NCI-H2196 treated with DMSO at 0.1 percent for 48 hours (cell line): ENCODE measurements around the gene SH3D19.

ENCODE experiments used
- DNase-seq: peaks from one replicate; lab custom pipeline; 2025; ENCODE audit not compliant: unreplicated experiment; lab: John Stamatoyannopoulos, UW

Gene SH3D19, protein sequence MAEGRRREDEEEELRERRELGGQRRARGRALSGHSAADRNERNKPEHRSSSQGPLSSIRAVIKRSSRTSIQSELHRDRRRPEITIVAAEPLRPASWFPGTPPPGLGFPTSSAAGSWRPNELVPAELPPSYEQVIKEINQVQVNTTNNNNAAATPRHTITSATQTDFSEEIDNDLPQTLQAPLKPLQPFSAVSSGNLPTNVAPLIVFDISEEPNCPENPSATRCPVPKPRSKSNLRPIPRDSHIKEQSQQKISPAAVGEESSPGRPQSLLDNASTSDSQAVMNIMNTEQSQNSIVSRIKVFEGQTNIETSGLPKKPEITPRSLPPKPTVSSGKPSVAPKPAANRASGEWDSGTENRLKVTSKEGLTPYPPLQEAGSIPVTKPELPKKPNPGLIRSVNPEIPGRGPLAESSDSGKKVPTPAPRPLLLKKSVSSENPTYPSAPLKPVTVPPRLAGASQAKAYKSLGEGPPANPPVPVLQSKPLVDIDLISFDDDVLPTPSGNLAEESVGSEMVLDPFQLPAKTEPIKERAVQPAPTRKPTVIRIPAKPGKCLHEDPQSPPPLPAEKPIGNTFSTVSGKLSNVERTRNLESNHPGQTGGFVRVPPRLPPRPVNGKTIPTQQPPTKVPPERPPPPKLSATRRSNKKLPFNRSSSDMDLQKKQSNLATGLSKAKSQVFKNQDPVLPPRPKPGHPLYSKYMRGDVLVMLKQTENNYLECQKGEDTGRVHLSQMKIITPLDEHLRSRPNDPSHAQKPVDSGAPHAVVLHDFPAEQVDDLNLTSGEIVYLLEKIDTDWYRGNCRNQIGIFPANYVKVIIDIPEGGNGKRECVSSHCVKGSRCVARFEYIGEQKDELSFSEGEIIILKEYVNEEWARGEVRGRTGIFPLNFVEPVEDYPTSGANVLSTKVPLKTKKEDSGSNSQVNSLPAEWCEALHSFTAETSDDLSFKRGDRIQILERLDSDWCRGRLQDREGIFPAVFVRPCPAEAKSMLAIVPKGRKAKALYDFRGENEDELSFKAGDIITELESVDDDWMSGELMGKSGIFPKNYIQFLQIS

DNA sequence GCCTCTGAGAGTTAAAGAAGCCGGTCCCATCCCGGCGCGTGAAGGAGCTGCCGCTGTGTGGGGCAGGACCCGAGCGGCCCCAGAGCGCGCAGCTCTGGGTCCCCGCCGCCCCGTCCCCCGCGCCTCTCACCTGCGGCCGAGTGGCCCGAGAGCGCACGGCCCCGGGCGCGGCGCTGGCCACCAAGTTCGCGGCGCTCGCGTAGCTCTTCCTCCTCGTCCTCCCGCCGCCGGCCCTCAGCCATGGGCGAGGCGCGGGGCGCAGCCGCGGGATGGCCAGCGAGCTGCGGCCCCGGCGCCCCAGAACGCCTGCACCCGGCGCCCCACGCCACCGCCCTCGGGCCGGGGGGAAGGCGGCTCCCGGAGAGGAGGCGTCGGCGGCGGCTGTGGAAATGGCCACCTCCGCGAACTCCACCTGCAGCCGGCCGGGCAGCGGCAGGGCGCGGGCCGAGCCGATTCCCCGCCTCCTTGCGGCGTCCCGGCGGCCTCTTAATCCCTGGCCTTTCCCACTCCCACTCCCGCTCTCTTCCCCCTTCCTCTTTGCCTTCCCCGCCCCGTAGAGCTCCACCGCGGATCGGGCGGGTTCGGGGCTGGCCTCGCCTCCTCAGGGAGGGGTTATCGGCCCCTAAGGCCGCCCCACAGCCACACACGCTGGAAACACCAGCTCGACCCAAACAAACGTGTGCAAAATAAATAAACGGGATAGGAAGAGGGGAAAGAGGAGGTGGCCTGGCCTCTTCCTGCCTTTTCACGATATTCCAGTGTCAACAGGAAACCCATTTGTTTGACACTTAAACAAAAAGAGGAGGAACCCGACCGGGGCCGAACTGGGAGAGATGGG lies at the start of gene SH3D19:
SH3D19 (minus strand) TSS at position 495 of the 838 bp plus-strand sequence; CDS start at position 242, 253 bp downstream.
- peak; percentile 2 for DNase-seq

DNA sequence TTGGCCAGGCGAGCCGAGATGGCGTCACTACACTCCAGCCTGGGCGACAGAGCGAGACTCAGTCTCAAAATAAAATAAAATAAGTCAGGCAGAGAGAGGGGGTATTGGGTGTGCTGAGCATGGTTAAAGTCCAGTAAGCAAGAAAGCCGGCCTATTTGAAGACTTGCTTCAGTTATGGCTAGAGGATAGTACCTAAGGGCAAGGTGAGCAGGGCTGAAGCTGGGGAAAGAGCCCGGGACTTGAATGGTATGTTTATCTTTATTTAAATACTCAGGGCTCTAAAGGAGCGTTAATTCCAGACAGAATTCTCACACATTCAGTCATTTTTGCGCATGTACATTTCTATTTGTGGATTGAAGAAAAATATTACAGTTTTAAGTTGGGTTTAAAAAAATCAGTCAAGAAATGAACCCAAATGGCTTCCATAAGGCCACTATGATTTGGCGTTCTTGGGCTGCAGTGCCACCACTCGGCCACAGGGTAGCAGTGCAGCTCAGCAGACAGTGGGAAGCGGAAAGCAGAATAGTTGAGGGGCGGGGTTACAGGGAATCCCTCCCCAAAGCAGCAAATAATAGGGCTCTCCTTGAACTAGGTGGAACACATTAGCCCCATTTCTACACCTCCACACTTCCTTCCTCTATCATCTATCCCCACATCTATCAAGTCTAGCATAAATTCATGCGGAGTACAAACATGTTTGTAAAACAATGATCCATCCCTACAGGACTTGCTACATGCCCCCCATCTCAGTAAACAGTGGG lies 37.2 kb upstream of the SH3D19 start:
- peak; percentile 3 for DNase-seq

DNA sequence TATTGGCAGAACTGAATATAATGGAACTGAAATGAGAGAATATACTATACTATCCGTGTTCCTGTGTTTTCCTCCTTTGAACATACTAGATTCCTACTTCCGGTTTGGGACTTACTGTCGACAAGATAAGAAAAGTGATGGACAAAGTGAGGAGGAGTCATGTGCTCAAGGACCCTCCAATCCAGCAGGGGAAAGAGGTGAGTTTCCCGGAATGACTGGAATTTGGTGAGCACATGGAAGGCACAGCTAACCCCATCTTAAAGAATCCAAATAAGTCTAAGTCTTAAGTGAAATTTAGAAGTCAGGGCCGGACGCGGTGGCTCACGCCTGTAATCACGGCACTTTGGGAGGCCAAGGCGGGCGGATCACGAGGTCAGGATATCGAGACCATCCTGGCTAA lies 36.6 kb upstream of the SH3D19 start:
- no peak for DNase-seq

DNA sequence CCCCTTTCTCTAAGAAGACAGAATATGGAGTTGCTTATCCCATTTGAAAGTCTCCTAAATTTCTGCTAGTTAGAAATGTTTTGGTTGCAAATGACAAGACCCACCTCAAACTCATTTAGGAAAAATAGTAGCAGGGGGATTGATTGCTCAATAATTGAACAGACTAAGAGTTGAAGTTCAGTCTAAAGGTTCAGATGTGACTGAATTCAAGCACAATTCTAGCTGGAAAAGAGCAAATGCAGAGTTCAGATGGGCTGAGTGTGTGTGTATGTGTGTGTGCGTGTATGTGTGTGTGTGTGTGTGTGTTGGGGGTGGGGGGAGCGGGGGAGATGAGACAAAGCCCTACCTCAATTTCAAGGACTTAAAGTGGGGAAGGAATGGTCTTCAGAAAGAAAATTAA lies 35.7 kb upstream of the SH3D19 start:
- no peak for DNase-seq

DNA sequence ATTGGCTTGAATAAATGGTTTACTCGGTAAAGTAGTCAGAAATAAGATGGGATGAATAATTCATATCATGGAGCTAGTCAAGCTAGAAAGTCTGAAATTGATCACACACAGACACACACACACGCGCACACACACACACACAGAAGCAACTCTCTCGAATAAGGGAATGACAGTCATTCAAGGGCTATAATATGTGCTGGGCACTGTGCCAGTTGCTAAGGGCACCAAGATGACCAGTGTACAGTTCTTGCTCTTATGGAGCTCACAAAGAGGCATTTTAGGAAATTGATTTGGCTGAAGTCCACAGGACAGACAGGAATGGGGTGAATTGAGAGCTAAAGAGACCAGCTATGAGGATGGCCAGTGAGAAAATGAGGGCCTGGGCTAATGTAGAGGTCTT lies 34.2 kb upstream of the SH3D19 start:
- DNase-seq, result no peak

DNA sequence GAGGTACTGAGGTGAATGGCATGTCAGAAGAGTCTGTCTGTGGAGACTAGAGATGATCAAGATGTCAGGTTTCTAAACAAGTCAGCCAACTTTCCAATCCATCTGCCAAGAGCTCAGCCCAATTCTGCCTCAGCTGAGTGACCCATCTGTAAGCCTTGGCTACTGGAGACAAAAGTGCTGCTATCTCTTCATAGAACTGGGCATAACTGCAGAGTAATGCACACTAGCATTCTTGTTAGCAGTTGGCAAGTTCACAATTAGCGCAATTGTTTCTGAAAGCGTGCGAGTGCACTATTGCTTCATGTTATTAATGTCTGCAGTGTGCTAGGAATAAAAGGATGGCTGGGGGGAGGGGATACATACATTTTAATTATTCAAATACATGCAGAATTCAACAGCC lies 32.9 kb upstream of the SH3D19 start:
- no peak for DNase-seq

DNA sequence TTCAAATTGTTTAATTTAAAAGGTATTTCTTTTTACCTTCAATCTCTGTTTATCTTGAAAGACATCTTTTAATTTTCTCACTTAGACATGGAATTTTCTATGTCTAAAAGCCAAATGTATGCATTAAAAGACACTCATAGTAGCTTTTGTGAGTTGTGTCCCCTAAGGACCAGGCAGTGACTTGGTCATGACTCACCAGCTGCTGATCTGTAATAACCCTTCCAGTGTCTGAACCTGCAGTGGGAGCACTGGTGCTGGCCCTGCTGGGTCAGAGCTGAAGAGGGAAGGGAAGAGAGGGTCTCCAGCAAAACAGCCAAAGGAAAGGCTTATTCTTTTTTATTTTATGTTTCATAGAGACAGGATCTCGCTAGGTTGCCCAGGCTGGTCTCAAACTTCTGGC lies 31.1 kb upstream of the SH3D19 start:
- DNase-seq, result no peak

DNA sequence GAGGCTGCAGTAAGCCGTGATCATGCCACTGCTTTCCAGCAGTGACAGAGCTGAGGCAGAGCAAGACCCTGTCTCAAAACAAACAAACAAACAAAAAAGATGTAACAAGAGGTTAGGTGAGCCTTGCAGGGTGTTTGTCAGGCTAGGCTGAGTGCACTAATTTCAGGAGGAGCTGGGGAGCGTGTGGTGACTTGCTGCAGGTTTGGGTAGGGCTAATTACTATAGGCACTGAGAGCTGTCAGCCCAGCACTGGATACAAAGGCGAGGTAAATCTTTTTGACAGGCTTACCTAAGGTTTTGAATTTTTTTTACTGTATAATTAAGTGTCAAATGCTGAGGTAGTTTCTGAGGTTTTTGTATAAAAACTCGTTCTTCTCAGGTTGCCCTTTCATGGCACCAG lies 29.8 kb upstream of the SH3D19 start:
- no peak for DNase-seq

DNA sequence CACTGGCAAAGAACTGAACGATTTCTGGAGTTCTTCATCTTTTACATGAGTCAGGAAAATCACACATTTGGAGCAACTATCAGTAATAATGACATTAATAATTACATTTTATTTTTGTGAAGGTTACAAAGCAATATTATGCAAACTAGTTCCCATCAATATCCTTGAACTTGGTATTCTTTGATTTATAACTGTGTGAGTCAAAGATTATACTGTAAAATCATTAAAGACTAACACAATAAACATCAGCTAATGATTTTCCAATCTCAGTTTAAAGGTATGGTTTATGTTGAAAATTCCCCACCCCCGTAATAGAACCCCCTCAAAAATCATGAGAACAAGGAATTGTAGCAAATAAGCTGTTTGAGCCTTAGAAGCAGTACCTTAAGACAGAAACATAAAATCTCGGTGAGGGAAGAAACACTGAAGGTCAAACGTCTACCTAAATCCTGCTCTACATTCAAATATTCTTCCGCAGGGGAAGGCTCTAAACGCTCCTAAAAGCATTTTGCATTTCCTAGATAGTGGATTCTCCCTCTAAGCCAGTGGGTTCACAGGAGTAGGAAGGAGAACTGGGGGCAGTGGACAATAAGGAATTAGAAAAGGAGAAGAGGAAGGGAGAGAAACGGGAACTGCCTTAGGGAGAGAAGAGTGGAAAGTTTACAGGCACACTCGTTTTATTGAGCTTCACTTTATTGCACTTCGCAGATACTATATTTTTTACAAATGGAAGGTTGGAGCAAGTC lies 22.3 kb upstream of the SH3D19 start:
- DNase-seq, result no peak

DNA sequence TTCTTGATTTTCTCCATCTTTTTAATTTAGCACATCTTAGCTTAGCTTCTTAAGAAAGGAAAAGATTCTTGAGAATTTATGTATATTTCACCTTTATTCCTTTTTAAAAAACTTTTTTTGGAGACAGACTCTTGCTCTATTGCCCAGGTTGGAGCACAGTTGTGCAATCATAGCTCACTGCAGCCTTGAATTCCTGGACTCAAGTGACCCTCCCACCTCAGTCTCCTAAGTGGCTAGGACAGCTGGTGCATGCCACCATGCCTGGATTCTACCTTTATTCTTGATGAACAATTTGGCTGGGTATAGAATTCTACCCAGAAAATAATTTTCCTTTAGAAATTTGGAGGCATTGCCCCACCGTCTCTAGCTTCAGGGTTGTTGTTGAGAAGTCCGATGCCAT lies 19.5 kb upstream of the SH3D19 start:
- DNase-seq, result no peak

DNA sequence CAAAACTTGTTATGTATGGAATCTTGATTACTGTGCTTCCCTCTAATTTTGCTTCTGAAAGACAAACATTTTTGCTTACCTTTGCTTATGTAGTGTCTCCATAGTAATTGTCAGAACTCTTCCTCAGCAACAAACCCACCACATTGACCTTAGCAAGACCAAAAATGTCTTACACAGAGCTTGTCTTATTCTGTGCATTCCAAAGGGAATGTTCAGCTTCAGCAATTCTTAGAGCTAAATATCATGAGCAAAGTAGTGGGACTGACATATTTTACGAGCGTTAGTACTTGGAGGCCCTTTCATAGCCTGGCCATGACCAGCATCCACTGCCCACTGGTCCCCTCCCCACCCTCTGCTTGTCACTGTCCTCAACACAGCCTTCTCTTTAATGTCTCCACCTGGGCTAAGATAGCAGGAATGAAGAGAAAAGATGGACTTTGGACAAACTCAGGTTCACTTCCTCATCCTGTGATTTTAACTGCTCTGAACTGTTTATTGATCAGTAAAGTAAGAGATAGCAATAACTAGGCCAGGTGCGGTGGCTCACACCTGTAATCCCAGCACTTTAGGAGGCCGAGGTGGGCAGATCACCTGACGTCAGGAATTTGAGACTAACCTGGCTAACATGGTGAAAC lies 15.5 kb upstream of the SH3D19 start:
- no peak for DNase-seq

DNA sequence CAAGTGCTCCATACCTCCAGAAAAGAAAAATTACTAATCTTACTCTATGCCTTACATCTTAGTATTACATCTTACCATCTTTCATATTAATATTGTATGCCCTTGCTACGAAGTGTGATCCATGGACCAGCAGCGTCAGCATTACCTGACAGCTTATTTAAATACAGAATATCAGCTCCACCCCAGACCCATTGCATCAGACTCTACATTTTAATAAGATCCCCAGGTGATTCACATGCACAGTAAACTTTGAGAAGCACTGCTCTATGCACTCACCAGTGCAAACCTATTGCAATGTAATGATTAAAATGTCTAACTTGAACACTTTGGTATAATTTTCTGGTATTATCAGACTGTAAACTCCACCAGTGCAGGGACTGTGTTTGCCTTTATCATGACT lies 14.1 kb upstream of the SH3D19 start:
- no peak for DNase-seq

DNA sequence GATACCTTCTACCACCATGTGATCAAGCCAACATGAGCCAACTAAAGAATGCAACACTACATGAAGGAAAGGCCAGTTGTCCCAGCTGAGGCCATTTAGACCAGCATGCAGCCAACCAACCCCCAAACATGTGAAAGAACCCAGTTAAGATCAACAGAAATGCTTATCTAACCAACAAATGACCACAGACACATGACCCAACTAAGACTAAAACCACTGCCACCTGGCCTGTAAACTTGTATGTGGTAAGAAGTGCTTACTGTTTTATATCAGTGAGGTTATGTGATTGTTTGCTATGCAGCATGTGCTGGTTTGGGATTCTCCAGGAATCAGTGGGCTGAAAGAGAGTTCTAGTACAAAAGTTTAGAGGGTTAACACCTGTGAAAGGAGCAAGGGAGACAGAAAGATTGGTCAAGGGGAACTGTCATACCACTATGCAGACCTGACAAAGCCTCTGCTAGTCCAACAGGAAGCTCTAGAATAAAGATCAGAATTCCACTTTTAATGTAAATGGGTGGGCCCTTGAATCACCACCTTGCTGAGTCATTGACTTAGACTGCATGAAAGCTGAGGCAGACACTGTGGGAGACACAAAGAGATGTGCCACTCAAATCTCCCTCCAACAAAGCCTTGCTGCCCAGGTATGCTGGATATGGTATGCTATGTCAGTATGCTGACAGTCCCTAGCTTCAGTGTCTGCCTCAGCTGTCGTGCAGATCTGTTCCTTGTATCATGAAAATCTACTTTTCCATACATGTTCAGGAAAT lies 6.1 kb upstream of the SH3D19 start:
- DNase-seq, result no peak

DNA sequence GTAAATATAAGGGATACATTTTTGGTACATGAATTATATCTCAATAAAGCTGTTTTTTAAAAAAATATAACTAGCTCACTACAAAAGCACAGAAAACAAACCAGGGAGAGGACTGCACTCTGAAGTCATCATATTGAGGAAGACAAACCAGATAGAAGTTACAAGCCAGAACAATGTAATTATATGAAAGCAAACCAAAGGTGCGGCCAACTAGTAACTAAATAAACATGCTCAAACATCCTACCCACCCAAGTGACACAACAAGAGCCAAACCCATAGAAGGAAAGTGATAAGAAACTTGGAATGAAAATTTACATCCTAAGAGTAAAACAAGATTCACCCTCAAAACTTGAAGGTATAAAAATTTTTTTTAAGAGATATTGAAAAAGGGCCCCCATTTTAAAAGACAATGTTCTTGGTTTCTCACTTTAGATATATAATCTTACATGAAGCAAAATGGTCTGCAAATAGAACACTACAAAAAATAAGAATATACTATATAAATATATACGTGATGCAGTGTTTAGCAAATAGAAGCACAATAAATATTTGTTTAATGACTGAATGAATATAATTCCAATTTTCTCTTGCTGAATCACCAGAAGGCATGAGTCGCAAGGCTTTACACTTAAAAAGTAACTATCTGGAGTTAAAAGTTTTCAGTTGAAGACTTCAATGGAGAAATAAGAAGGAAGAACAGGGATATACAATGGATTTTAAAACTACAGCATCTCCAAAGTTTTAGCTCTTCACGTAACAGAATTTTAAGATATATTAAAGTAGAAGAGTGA lies 4.0 kb upstream of the SH3D19 start:
- no peak for DNase-seq

DNA sequence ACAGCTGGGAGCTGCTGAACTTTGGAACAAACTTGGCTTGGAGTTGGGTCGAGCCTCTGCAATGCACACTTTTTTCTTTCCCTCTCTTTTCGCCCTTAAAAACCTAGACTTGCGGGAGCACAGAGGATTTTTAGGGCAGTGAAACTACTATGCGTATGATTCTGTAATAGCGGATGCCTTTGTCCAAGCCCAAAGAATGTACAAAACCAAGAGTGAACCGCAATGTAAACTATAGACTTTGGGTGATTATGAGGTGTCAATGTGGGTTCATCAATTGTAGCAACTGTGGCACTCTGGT lies 493 bp upstream of the SH3D19 start:
- no peak for DNase-seq

DNA sequence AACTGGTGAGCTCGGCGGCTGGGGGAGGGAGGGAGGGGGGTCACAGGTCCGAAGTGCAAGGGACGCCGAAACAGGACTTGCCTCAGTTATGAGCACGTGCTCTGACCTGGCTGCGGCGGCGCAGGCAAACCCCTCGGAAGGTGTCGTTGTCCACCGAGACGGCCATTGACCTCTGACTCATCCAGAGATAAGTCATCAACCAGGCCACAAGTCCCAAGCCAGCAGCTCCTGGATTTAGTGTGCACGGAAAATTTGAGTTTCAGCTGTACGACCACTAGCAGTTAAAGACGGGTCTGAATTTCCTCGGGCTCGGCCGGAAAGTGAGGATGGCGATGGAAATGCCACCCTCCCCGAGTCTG lies 674 bp downstream of the SH3D19 start:
- DNase-seq, result no peak

DNA sequence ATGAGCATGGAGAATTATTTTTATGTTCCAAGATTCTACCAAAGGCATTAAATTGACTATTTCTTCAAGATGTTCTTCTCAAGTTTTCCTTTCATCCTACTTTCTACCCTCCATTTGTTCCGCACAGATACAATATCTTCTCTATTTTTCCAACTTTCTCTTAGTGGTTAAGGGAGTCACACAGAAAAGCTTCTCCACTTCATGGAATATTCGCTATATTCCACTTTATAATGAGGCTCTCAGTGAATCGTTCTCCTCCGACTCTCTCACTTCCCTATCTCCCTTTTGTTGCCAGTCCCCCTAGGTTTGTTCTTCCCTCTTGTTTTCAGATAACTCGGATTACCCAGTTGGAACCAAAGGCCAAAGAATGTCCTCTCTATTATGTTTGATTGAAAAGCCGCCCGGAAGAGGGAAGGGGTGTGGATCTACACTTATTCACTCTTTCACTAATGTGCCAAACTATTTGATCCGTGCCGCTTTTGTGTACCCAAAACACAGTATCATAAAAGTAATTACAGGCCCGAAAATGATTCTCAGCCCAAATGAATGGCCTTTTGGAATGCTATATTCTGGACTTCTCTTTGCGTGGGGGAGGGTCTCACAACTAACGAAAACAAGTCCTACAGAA lies 1.2 kb downstream of the SH3D19 start:
- no peak for DNase-seq
